Renal cortical epithelial cell (primary cell): Measurements from ENCODE around the gene SUSD2. TPM values are rescaled to one million over a fixed set of nuclear protein-coding genes. Genes with fewer than 3 reads are reported as not detected.
"Not testable (repeated sequence)": the region's sequence is repeated elsewhere in the genome, so short reads cannot be mapped to it uniquely, and the experiment has no call there.

Experiments used
- DNase-seq: peaks from one replicate; pipeline ENCODE4 v3.0.0-alpha.2; 2011; ENCODE audit warnings: low read depth
- total RNA-seq: library from RNA; depleted of rRNA; stranded (reverse); fragments of >200 nt; gene quantifications from 2 replicates; pipeline ENCODE4 v1.2.3, GENCODE V29; 2014

Gene SUSD2
- total RNA-seq, 1 donor from 2014 or later: 0.10 TPM

DNA sequence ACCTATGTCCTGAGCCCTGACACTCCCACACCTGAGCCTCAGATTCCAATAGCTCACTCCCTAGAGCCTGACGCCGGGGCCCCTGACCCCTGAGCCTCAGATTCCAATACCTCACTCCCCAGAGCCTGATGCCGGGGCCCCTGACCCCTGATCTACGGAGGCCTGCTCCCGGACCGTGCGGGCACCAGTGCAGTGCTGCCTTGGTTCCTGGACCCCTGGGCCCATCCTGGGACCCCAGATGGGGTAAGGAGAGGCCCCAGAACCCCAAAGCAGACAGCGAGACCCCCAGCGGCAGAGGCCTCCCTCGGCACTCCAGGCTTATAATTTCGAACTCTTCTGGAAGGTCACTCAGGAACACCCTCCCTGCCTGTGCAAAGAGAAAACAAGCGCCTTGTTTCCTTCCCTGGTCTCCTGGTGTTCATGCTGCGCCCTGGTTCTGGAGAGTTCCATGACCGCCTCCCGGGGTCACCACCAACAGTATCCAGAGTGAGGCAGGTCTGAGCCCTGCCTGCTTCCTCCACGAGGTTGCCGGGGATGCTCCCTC lies 7.5 kb downstream of the SUSD2 start:
- no peak for DNase-seq

- DNase-seq: peak; percentile 69
Observed at GRCh38 chr22:24189249-24190158, 8.2 kb downstream of the SUSD2 start.

DNA sequence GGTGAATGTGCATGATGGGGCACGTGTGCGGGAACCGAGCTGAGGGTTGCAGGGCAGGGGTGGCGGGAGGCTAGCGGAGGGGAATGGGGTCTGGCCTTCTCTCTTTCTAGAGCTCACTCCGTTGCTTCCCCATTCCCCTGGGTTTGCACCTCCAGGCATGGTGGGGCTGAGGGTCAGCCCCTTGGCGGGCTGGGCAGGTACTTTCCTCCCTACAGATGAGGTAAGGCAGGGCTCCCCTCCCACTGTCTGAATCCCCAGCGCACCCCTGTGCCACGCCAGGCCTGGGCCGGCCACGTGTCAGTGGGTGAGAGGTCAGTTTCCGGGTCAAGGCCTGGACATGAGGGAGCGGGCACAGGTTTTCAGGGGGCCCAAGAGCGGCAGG lies 8.9 kb downstream of the SUSD2 start:
- no peak for DNase-seq

DNA sequence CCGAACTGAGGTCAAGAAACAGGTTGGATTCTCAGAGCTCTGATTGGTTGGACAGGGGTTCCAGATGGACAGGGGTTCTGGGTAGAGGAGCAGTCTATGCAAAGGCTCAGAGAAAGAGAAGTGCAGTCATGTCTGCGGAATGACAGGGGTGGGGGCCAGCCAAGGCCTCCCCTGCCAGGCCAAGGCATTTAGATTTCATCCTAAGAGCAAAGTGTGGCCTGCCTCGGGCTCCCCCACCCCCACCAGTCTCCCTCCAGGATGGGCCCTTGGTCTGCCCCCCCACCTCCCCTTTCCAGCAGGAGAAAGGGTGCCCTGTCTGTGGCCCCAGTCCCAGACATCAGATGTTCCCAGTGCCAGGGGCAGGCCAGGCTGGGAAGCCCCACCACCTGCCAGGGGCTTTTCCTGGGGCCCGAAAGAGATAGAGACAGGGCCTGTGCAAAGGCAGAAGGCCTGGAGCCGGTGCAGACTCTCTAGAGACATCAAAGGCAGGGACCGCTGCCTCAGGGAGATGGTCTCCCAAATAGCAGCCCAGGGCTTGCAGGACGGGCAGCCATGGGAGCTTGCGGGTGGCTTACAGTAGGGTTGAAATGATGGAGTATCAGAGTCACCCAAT lies 9.4 kb downstream of the SUSD2 start:
- DNase-seq: no peak

DNA sequence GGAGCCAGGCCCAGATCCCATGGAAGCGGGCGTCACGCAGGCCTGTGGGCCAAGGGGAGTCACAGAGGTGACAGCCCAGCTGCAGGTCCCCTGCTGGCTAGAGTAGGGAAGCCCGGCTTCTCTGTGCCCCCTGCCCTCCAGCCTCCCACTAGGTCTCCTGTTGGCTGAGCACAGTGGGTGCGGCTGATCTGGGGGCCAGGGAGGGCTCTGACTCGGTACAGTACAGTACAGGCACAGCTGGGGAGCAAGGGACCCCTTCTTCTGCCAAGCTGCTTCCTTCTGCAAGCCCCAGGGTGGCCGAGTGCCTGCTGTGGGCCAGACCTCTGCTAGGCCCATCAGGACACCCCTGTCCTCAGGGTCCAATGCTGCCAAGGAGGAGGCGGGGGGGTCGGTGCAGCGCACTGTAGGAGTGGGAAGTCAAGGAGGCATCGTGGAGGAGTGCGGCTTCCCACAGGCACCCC lies 10.1 kb downstream of the SUSD2 start:
- no peak for DNase-seq

DNA sequence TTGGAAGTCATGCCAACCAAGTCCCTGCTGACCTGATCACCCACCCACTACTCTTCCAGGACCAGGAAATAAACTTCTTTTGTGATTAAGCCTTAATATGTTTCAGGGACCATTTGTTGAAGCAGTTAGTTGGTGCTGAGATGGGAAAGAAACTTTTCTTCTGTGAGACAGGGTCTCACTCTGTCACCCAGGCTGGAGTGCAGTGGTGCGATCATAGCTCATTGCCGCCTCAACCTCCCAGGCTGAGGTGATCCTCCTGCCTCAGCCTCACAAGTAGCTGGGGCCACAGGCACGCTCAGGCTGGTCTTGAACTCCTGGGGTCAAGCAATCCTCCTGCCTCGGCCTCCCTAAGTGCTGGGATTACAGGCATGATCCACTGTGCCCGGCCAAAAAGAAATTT lies 10.6 kb downstream of the SUSD2 start:
- DNase-seq: peak; percentile 16

DNA sequence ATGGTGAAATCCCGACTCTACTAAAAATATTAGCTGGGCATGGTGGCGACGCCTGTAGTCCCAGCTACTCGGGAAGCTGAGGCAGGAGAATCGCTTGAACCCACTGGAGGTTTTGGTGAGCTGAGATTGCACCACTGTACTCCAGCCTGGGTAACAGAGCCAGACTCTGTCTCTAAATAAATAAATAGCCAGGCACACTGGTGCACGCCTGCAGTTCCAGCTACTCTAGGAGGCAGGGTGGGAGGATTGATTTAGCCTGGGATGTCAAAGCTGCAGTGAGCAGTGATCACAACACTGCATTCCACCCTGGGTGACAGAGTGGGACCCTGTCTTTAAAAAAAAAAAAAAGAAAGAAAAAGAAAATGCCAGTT lies 17.4 kb downstream of the SUSD2 start:
- DNase-seq: no peak

GRCh38 chr22:24200619-24201212 lies 19.4 kb downstream of the SUSD2 start:
- DNase-seq: peak; percentile 76

- DNase-seq: no peak
Observed at GRCh38 chr22:24201681-24202614, 20.7 kb downstream of the SUSD2 start.

DNA sequence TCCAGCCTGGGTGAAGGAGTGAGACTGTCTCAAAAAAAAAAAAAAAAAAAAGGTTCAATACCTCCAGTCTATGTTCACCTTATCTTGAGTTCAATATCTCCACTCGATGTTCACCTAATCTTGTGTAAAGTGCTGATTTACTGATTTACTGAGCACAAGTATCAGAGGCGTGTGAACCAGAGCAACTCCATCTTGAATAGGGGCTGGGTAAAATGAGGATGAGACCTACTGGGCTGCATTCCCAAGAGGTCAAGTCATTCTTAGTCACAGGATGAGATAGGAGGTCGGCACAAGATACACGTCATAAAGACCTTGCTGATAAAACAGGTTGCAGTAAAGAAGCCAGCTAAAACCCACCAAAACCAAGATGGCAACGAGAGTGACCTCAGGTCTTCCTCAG lies 22.6 kb downstream of the SUSD2 start:
- not testable (repeated sequence) for DNase-seq

DNA sequence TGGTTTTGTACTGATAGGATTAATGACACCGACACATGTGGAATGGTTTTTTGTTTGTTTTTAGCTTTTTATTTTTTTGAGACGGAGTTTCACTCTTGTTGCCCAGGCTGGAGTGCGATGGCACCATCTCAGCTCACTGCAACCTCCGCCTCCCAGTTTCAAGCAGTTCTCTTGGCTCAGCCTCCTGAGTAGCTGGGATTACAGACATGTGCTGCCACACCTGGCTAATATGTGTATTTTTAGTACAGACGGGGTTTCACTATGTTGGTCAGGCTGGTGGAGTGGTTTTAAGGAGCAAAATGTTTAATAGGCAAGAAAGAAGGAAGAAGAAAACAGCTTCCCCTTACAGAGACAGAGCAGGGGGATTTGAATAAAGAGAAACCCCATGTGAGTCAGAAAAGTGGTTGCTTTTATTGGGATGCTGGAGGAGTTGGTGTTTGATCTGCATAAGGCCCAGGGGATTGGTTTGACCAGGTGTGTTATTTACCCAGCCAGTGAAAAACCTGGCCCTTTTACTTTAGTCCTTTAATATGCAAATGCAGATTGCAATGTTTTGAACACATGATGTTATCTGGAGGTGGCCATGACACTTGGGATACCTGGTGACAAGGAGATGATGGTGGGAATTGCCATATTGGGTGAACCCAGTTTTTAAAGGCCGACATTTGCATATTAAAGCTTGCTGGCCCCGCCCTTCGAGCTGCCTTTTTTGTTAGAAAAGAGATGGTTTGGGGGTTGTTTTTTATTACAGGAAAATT lies 24.3 kb downstream of the SUSD2 start:
- no peak for DNase-seq

DNA sequence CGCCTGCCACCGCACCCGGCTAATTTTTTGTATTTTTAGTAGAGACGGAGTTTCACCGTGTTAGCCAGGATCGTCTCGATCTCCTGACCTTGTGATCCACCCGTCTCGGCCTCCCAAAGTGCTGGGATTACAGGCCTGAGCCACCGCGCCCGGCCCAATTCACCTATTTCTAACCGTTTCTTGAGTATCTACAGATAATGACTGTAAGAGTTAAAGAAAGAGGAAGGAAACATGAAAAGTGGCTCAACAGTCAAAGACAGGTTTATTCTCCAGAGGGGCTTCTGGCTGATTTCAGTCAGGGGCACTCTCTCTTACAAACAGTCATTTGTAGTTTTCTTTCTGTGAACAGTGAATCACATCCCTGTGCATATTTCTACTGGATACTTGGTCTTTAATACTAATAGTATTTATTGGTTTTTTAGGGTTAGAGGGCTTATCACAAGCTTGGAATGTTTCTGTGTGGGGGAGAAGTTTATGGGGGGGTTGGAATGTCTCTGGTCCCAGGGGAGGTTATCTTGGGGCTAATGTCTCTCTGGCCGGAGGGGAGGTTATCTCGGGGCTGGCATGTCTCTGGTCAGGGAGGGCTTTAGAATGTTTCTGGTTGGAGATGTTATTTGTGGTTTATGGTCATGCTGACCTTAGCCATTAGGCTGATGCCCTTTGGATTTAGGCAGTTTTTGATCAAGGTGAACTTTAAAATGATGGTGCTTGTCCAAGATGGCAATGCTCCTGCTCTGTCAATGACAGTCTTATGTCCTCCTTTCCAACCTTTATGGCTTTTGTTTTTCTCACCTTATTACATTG lies 25.4 kb downstream of the SUSD2 start:
- peak; percentile 22 for DNase-seq

DNA sequence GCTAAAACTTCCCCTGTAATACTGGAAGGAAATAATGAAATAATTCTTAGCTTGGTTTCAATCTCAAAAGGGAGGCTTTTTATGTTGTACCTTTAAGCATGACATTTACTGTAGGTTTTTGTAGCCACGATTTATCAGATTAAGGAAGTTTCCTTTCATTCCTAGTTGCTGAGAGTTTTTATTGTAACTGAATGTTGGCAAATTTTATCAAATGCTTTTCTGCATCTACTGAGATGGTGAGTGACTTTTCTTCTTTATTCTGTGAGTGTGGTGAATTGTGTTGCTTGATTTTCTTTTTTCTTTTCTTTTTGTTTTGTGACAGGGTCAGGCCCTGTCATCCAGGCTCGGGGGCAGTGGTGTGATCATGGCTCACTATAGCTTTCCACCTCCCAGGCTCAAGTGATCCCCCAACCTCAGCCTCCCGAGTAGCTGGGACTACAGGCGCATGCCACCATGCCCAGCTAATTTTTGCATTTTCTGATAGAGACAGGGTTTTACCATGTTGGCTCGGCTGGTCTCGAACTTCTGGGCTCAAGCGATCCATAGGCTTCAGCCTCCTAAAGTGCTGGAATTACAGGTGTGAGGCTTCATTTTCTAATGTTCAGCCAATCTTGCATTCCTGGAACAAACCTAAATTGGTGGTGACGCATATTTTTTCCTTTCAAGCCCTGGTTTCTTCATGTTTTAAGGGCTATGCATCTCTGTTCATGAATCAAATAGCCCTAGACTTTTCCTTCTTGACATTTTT lies 26.2 kb downstream of the SUSD2 start:
- DNase-seq: no peak

GRCh38 chr22:24208012-24208749 lies 26.9 kb downstream of the SUSD2 start:
- DNase-seq: peak; percentile 98

DNA sequence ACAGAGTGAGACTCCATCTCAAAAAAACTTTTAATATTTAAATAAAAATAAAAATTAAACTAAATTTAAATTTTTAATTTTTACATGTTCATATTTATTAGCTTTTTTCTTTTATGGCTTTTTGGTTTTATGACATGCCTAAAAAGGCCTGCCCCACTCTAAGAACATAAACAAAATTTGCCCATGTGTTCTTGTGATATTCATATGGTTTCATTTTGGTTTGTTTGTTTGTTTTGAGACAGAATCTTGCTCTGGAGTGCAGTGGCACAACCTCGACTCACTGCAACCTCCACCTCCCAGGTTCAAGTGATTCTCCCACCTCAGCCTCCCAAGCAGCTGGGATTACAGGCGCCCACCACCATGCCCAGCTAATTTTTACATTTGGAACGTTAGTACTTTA lies 27.7 kb downstream of the SUSD2 start:
- no peak for DNase-seq

DNA sequence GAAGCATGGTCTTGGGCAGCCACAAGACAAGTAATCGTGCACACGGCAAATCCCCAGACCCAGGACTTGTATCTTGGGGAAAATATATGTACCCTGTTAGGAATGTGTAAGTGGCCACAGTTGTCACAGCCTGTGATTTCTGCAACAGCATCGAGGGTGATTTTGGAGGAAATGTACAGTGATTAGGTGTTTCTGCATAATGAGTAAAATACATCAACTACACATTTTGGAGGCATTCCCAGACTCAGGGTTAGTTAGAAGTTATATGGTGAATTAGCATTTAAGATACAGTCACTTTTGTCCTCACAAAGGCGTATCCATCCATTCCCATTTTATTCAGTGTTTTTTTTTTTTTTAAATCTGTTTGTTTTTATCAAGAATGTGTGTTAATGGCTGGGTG lies 28.4 kb downstream of the SUSD2 start:
- no peak for DNase-seq

DNA sequence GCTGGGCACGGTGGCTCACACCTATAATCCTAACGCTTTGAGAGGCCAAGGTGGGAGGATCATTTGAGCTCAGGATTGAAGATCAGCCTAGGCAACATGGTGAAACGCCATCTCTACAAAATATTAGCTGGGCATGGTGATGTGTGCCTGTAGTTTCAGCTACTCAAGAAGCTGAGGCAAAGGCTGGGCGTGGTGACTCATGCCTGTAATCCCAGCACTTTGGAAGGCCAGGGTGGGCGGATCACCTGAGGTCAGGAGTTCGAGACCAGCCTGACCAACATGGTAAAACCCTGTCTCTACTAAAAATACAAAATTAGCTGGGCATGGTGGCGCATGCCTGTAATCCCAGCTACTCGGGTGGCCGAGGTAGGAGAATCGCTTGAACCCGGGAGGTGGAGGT lies 29.1 kb downstream of the SUSD2 start:
- peak; percentile 21 for DNase-seq

- DNase-seq: not testable (repeated sequence)
Observed at GRCh38 chr22:24211716-24212115, 30.4 kb downstream of the SUSD2 start.
